ENCODE data around the gene C20orf204.

GRCh38 chr20:64080813-64081623, 45.0 kb downstream of the C20orf204 start:
- TF ChIP-seq TEAD4 (IDR thresholded peaks at IDR 0.05) (no peak), YY1 (IDR thresholded peaks at IDR 0.05; ENCODE audit: low read depth) (no peak), RAD21 (IDR thresholded peaks at IDR 0.05; ENCODE audit: low read depth) (no peak), EP300 (IDR thresholded peaks at IDR 0.05; ENCODE audit: borderline replicate concordance) (no peak), TAF1 (IDR thresholded peaks at IDR 0.05; ENCODE audit: low read depth) (no peak), CREB1 (IDR thresholded peaks at IDR 0.05; ENCODE audit: low read depth) (no peak), EGR1 (IDR thresholded peaks at IDR 0.05) (no peak), FOXM1 (IDR thresholded peaks at IDR 0.05; ENCODE audit: borderline replicate concordance, low read depth) (no peak), TCF12 (IDR thresholded peaks at IDR 0.05; ENCODE audit: low read depth) (no peak), NFIC (IDR thresholded peaks at IDR 0.05) (no peak)
- TF ChIP-seq, protein P1, sequence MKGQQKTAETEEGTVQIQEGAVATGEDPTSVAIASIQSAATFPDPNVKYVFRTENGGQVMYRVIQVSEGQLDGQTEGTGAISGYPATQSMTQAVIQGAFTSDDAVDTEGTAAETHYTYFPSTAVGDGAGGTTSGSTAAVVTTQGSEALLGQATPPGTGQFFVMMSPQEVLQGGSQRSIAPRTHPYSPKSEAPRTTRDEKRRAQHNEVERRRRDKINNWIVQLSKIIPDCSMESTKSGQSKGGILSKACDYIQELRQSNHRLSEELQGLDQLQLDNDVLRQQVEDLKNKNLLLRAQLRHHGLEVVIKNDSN (IDR thresholded peaks at IDR 0.05), result no peak
- TF ChIP-seq, protein P2, sequence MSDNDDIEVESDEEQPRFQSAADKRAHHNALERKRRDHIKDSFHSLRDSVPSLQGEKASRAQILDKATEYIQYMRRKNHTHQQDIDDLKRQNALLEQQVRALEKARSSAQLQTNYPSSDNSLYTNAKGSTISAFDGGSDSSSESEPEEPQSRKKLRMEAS (IDR thresholded peaks at IDR 0.05), result no peak
